LHCN-M2 (cell line): ENCODE measurements around the gene STK10. TPM values are rescaled to one million over a fixed set of nuclear protein-coding genes. Genes with fewer than 3 reads are reported as not detected.
"Not testable (repeated sequence)": the region's sequence is repeated elsewhere in the genome, so short reads cannot be mapped to it uniquely, and the experiment has no call there.

Source experiments
- DNase-seq: peaks from one replicate; pipeline ENCODE4 v3.0.0-alpha.2; 2012; ENCODE audit warnings: low read depth
- polyA plus RNA-seq: library from polyadenylated mRNA; unstranded; fragments of >200 nt; gene quantifications from one replicate; pipeline ENCODE4 v1.2.1, GENCODE V29; 2012; ENCODE audit warnings: missing spikeins
- total RNA-seq: library from RNA; depleted of rRNA; stranded (reverse); fragments of >200 nt; gene quantifications from 2 replicates; pipeline ENCODE4 v1.2.3, GENCODE V29; 2014; rRNA removed

The STK10 gene
- 13.6 and 15.9 TPM in 2 replicates for total RNA-seq
- 17.5 TPM for polyA plus RNA-seq

- peak; percentile 90 for DNase-seq
These were observed at the start of gene STK10 for GRCh38 chr5:172188033-172188892. Gene STK10, minus strand, starts transcription at chr5:172188224. Its CDS starts 182 bp downstream, at chr5:172188042.

GRCh38 chr5:172235827-172236736 lies 48.1 kb upstream of the STK10 start:
- DNase-seq, result no peak

- no peak for DNase-seq
These were observed 47.2 kb upstream of the STK10 start for GRCh38 chr5:172235132-172235780.

- no peak for DNase-seq
These were observed 46.0 kb upstream of the STK10 start for GRCh38 chr5:172234031-172234430.

- DNase-seq, result no peak
These were observed 41.9 kb upstream of the STK10 start for GRCh38 chr5:172229904-172230303.

- no peak for DNase-seq
These were observed 37.0 kb upstream of the STK10 start for GRCh38 chr5:172224996-172225395.

- DNase-seq, result no peak
These were observed 36.2 kb upstream of the STK10 start for GRCh38 chr5:172223901-172224873.

- no peak for DNase-seq
These were observed 31.3 kb upstream of the STK10 start for GRCh38 chr5:172219296-172219695.

GRCh38 chr5:172216345-172216744 lies 28.3 kb upstream of the STK10 start:
- DNase-seq, result peak; percentile 14

GRCh38 chr5:172213126-172213525 lies 25.1 kb upstream of the STK10 start:
- DNase-seq, result no peak

- no peak for DNase-seq
These were observed 23.7 kb upstream of the STK10 start for GRCh38 chr5:172211676-172212075.

- no peak for DNase-seq
These were observed 21.7 kb upstream of the STK10 start for GRCh38 chr5:172209714-172210113.

- no peak for DNase-seq
These were observed 19.5 kb upstream of the STK10 start for GRCh38 chr5:172207511-172207910.

- DNase-seq, result not testable (repeated sequence)
These were observed 18.0 kb upstream of the STK10 start for GRCh38 chr5:172205984-172206383.

- DNase-seq, result no peak
These were observed 12.5 kb upstream of the STK10 start for GRCh38 chr5:172200476-172200875.

- no peak for DNase-seq
These were observed 11.4 kb upstream of the STK10 start for GRCh38 chr5:172199446-172199845.

- DNase-seq, result not testable (repeated sequence)
These were observed 9.8 kb upstream of the STK10 start for GRCh38 chr5:172197775-172198174.

GRCh38 chr5:172194985-172195774 lies 7.2 kb upstream of the STK10 start:
- DNase-seq, result no peak

- DNase-seq, result no peak
These were observed 5.8 kb upstream of the STK10 start, which contains the start of gene EFCAB9 for GRCh38 chr5:172193872-172194271. Gene EFCAB9, plus strand, starts transcription at chr5:172194172. Its CDS starts 1 bp downstream, at chr5:172194173.
